CD4-positive, alpha-beta T cell treated with Interleukin-1 beta for 1 hour (primary cell): ENCODE results near the gene DTD1.
"Not testable (repeated sequence)": the region's sequence is repeated elsewhere in the genome, so short reads cannot be mapped to it uniquely, and the experiment has no call there.

Experiments
- DNase-seq, 2 donors: peaks; one replicate each; pipeline ENCODE4 v3.0.0-alpha.2; 2020 to 2022

DTD1 gene

DNA sequence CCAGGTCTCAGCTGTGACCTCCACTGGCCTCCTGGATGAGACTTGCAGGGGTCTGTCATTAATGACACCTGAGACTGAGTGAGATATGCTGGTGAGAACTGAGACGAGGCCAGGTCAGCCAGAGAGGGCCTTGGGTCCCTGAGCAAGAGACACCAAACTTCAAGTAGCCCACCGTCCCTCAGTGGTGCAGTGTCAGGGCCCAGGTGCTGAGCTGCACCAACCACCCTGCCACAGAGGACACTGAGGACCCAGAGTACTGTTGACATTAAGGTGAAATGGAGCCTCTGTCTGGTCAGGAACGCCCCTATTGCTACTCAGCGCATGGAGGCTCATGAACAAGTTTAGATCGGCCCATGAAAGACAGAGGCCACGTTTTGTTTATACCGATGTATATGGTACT is 161.7 kb downstream of the DTD1 start:
- no peak for DNase-seq

DNA sequence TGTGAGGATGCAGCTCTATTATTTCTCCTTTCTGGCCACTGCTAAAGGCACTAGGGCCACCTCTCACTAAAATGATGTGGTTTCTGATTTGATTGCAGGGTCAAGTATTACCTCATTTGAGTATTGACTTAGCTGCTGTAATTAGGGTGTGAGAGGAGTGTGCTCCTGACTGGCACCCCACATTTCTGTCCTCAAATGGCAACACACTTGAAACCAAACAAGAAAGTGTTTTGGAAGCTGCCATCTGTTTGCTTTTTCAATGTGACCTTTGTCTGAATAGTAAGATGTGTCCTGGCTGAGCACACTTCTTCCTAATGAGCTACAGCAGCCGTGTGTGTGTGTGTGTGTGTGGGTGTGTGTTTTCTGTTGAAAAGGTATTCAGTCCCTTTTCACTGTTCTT is 162.9 kb downstream of the DTD1 start:
- DNase-seq, result no peak

DNA sequence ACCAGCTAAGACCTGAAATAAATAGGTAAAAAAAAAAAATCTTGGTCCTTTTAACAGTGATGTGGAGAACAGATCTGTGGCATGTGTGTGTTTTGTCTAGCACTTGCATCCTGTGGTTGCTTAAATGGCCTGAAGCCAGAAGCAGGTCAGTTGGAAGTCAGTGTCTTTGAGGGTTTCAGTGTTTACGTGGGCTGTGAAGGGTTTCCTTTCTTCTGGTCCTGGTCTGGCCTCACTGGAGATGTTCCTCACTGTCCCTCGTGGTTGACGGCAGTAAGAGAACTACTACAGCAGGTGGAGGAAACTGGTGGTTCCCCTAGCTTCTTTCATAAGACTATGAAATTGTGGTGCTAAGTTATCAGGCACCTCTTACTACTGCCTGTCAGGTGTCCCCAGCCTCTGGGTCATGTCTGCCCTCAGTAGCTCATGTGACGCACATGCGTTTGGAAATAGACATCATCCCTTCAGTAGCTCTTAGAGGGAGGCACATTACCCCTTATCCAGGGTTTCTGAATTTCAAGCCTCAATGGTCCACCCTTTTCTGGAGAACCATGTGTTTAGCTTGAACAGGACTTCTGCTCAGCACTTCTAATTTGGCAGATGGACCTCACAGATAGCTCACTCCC is 166.3 kb downstream of the DTD1 start:
- DNase-seq, result no peak

DNA sequence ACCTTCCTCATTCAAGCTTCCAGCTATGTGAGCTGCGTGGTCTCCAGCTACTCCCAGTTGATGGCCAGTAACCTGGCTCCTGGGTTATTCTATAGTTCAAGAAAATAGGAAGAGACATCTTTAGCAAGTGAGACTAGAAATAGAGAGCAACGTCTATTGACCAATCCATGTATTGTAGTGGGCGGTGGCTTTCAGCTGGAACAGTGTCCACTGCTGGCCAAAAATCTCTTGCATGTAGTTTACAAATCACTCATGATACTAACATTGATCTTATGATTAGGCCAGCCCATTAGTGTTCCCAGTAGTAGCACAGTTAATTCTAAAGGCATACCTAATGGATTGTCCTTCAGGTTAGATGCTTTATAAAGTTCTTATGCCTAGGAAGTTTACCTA is 166.8 kb downstream of the DTD1 start:
- DNase-seq, result no peak

DNA sequence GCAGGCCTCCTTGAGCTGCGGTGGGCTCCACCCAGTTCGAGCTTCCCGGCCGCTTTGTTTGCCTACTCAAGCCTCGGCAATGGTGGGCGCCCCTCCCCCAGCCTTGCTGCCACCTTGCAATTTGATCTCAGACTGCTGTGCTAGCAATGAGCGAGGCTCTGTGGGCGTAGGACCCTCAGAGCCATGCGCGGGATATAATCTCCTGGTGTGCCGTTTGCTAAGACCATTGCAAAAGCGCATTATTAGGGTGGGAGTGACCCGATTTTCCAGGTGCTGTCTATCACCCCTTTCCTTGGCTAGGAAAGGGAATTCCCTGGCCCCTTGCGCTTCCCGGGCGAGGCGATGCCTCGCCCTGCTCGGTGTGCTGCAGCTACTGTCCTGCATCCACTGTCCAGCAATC is 173.0 kb downstream of the DTD1 start:
- DNase-seq, result not testable (repeated sequence)

DNA sequence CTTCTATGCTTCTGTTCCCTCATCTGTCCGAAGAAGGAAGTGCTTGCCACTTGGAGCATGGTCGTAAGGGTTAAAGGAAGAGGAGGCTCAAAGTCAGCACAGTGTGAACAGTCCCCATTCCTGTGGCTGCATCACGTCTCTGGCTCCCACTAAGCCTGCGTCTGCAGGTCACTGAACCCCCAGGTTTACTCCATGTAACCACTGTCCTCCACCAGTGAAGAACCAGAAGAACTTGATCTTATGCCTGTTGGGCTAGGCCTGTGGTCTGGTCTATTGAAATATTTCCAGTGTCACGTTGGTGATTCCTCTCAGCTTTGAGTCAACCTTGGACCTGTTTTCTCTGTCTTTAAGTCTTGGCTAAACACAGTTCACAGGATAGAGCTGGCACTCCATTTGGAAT is 179.8 kb downstream of the DTD1 start:
- DNase-seq, result no peak

DNA sequence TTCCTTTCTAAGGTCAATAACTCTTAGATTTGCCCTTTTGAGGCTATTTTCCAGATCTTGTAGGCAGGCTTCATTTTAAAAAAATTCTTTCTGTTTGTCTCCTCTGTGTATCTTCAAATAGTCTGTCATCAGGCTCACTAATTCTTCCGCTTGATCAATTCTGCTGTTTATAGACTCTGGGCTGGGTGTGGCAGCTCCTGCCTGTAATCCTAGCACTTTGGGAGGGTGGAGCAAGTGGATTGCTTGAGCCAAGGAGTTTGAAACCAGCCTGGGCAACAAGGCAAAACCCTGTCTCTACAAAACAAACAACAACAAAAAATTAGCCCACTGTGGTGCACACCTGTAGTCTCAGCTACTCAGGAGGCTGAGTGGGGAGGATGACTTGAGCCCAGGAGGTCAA is 185.7 kb downstream of the DTD1 start:
- no peak for DNase-seq

DNA sequence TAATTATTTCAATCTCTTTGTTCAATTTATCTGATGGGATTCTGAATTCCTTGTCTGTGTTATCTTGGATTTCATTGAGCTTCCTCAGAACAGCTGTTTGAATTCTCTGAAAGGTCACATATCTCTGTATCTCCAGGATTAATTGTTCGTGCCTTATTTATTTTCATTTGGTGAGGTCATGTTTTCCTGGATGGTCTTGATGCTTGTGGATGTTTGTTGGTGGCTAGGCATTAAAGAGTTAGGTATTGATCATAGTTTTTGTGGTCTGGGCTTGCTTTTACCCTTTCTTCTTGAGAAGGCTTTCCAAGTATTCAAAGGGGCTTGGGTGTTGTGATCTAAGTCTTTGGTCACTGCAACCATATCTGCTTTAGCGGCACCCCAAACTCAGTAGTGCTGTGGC is 186.4 kb downstream of the DTD1 start:
- no peak for DNase-seq

DNA sequence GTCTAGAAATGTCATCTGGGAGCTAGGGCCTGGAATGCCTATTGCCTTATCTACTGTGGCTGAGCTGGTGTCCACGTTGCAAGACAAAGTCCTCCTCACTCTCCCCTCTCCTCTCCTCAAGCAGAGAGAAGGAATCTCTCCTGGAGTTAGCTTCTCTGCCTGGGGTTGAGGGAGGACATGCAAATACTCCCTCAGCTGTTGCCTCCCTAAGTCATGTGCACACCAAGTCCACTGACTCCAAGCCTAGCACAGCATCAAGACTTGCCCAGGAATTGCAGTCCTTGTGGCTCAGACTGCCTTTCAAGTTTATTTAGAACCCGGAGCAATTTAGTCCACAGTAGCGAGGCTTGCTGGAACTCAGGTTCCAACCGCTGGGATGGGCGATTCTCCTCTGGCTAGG is 187.8 kb downstream of the DTD1 start:
- no peak for DNase-seq

DNA sequence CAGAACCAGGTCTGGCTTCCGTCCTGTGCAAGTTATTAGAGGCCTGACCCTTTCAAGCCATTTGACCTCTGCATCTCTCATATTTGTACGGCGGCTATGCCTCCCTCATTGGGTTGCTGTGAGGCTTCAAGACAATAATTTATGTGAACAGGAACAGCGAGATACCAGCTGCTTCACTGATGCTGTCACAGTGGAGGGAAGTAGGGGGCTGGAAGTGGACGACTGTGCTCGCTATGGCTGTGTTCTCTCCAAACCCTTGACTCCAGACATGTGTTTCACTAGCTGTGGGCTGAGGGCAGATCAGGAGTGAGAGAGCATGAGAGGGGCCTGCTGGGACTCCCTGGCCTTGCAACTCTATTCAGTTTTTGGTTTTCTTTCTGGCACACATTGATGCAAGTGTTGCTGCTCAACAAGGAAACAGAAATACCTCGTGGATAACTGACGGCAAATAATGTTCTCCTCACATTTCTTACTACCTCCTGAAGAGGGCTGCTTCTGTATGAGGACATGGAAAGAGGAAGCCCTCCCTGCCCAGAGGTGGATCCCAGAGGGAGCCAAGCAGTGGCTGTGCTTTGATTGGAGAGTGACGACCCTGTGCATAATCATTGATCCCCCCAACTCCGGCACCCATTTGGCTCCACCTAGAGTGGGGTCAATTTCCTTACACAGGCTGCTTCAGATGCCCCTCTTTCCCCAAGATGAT is 191.0 kb downstream of the DTD1 start:
- no peak for DNase-seq

DNA sequence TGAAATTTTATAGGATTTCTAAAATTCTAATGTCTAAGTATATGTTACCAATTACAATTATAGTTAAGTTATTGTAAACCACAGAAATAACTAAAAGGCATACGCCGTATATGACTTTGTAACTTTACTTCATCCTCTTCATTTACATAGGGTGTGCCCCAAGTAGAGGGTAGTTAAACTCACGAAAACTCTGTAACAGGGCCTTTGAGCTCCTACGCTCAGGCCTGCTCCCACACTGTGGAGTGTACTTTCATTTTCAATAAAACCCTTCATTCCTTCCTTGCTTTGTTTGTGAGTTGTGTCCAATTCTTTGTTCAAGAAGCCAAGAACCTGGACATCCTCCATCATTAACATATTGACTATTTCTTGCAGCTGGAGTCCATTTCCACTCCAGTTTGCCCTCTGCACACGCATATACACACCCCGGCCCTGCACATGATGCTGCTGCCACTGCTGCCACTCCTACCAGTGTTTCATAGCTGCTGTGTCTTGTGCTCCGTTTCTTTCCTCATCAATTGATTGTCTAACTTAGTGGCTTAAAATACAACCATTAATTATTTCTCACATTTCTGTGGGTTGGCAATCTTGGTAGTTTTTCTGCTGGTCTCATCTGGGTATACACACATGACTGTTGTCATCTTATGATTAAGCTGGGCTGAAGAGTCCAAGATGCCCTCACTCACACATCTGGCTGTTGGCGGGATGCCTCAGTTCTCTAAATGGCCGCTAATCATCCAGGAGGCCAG is 192.7 kb downstream of the DTD1 start:
- DNase-seq, result no peak

DNA sequence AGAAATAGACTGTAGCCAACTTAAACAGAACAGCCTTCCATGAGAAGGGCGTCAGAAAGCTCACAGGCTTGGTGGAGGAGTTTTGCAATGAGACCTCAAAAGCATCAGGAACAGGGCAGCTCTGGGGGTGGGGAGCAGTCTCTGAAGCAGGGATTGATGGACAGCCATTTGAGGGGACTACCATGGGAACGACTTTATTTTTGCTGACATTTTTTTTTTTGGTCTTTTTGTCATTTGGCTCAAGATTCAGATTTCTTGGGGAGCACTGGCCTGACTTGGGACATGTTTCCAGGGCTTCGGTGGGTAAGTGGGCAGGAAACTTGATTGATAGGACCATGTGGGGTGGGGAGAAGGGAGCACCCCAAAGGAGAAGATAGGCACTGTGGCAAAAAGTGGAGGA is 193.7 kb downstream of the DTD1 start:
- DNase-seq, result no peak

DNA sequence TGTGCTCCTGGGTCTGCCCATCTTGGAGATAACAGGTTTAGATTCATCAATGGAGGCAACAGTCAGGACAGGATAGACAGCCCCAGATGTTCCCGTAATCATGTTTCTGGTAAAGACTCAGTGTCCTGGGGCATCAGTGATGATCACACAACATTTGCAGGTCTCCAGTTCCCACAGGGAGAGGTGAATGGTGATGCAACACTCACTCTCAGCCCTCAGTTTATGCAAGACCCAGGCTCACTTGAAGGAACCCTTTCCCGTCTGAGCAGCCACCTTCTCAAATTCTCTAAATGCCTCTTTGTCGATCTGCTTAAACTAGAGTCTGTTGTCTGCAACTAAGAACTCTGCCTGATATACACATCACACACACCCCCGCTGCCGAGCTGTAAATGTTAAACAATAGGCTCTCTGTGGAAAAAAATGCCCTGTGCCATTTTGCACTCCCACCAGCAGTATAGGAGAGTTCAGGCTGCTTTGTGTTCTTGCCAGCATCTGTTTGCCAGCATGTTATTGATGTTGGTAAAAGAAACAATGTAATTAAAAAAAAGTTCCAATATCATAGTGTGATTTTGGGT is 195.6 kb downstream of the DTD1 start:
- no peak for DNase-seq

DNA sequence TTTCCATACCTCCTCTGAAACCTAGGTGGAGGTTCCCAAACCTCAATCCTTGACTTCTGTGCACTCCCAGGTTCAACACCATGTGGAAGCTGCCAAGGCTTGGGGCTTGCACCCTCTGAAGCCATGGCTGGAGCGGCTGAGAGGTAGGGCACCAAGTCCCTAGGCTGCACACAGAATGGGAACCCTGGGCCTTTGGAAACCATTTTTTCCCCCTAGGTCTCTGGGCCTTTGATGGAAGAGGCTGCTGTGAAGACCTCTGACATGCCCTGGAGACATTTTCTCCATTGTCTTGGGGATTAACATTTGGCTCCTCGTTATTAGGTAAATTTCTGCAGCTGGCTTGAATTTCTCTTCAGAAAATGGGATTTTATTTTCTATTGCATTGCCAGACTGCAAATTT is 199.2 kb downstream of the DTD1 start:
- DNase-seq, result not testable (repeated sequence)

DNA sequence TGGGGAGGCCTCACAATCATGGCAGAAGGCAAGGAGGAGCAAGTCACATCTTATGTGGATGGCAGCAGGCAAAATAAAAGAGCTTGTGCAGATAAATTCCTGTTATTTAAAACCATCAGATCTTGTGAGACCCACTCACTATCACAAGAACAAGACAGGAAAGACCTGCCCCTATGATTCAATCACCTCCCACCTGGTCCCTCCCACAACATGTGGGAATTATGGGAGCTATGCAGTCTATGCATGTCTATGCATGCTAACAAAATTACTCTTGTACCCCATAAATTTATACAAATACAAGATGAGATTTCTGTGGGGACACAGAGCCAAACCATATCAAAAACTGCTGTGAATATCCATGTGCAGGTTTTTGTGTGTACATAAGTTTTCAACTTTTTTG is 200.2 kb downstream of the DTD1 start:
- no peak for DNase-seq

DNA sequence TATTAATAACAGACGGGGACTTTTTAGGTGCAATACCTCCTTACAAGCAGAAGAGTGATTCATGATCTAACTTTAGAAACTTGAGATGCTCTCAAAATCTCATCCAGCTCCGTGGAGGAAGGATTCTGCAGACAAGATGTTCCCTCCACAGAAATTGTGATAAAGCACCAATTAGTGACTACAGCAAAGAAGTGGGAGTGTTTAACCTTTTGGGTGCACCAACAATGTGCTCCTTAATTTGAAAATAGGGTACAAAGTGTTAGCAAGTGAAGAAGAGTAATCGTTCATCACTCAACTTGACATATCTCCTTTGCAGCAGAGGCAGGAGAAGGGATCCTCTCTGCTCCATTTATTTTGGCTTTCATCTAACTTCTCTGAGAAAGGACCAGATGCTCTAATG is 202.9 kb downstream of the DTD1 start:
- DNase-seq, result no peak

DNA sequence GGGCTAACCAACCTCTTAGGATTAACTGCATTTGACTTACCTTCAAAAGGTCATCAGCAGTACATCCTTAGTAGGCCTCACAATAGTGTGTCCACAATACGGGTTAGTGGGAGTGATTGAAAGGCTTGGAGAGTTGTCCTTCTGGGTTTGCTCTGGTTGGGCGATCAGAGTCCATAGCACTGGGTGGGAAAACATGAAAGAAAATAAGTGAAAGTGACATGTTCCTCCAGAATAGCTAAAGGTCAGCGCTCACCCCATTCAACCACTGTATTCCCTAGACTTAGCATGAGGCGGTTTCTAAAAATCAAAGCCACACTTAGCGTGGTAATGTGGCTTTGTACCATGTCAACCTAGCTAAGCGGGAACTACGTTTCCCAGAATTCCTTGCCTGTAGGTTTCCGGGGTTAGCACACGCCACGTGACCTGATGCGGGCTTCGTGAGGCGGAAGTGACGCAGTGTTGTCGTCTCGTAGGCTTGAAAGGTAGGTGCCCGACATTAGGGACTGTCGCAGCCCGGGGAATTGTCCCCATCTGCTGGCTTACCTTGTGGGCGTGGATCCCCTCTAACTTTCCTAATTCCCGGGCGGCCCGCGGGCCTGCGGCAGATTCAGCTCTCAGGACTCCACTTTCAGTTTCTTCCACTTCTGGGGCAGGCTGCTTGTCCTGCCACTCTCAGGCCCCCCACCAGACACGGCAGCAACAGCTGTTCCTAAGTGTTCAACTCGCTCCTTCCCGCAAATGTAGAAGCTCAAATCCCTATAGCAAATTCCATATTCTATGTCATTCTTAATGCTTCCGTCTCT is 206.0 kb downstream of the DTD1 start:
- DNase-seq, result peak; percentile 91 to 93

DNA sequence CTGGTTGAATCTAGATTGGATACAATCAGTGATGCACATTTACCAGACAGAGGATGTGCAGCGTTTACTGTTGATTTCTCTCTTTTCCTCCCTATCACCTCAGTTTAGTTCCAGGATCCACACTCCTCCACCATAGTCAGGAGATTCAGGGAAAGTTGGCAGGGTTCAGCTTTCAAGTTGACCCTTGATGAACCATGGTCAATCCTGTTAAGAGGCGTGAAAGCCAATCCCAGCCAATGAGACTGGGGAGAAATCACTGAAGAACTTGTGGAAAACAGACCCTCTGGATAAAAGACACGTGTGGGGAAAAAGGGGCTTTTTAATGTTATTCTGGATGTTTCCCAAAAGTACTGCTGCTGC is 206.6 kb downstream of the DTD1 start:
- no peak for DNase-seq

DNA sequence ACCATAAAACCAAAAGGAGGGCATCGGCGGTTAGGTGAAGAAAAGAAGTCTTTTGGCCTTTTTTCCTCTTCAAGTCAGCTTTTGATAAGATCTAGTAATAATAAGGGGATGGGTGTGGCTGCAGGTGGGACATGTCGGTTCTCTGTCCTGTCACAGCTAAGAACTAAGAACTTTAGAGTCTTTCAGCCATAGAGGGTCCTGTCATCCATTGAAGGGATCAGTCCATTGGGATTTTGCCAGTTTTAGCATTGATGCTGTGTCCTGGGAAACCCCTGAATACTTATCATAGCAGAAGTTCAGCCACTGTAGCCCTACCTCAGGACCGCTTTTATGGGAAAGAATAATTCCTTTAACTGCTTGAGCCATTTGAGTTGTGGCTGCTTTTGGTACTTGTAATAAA is 207.5 kb downstream of the DTD1 start:
- DNase-seq, result no peak

DNA sequence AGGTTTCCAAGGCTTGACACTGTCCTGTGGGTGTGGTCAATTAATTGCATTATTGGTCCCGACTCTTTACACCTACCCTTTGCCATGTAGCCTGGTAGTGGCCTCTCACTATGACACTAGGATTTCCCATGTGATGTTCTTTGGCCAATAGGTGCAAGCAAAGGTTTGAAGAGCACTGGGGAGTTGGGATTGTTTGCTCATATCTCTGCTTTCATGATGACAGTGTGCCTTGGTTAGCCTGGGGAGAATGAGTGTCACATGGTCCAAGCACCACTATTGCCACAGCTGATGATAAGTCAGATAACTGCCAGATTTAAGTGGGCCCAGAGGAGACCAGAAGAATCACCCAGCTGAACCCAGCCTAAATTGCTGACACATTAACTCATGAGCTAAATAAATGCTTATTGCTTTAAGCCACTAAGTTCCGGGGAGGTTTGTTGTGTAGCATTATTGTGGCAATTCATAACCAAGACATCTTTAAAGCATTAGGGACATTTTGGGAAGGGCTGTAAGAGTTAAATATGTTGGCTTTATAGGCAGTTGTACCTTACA is 208.5 kb downstream of the DTD1 start:
- no peak for DNase-seq

DNA sequence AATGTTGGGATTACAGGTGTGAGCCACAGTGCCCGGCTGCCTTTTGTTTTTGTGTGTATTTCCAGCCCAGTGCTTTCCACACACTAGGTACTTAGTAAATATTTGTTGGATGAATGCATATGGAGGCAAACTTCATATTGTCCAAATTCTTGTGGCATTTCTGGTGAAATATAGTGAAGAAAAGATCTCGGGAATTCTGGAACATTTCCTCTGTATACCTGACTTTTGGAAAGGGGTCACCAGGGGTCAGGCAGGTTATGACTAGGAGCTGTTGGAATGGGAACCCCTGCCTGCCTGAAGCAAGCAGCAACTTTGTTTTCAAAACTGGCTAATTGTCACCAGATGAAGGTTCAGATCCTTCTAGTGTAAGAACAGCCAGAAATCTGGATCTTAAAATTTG is 213.7 kb downstream of the DTD1 start:
- no peak for DNase-seq

DNA sequence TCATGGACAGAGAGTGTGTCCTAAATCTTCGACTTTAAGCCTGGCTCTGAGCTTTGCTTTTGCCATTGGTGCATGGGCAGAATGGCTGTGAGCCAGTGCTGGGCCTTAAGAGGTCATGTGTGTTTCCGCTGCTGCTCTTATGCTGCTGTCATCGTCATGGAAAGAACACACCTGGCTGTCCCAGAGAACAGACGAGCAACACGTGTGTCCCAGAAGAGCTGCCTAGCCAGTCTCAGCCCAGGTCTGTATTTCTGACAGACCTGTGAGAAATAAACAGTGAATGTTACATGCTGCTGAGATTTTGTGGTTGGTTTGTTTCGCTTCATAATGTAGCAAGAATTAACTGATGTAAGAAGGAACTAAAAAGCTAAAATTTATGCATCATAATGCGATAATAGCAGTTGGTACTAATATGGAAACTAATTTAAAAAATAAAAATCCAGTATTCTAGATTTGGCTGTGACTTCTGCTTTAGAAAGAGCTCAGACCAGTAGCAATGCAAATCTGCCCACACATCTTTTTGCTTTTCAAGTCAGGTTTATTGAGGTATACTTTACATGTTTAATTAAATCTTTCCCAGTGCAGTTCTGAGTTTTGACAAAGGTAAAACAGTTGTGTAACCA is 214.3 kb downstream of the DTD1 start:
- no peak for DNase-seq
